Fibroblast of the aortic adventitia (primary cell): ENCODE measurements around the gene FOXO3. TPM values are rescaled to one million over a fixed set of nuclear protein-coding genes. Genes with fewer than 3 reads are reported as not detected.

Experiments used
- DNase-seq: peaks from one replicate; pipeline ENCODE4 v3.0.0-alpha.2; 2010; ENCODE audit warnings: low read depth
- H3K4me3 ChIP-seq: 2 replicates; pipeline ENCODE4 v1.5.1; 2011; ENCODE audit warnings: low read depth, mild to moderate bottlenecking, control low read depth, low read length, moderate library complexity
- CTCF ChIP-seq: IDR thresholded peaks from 2 replicates; pipeline ENCODE4 v1.5.1; 2011; ENCODE audit warnings: mild to moderate bottlenecking, low read length, control low read depth, inconsistent platforms; ENCODE audit not compliant: insufficient read depth
- total RNA-seq: library from RNA; depleted of rRNA; stranded (reverse); fragments of >200 nt; gene quantifications from 2 replicates; pipeline ENCODE4 v1.2.3, GENCODE V29; 2012; ENCODE audit warnings: low replicate concordance

FOXO3 gene
- total RNA-seq, 1 donor: 54.5 TPM

GRCh38 chr6:108576709-108577108 lies 16.0 kb downstream of the FOXO3 start:
- peak; percentile 77 for DNase-seq
- H3K4me3 ChIP-seq: no peak overlapping the region
- TF ChIP-seq CTCF: no peak

GRCh38 chr6:108578166-108578565 lies 17.4 kb downstream of the FOXO3 start:
- DNase-seq: no peak
- TF ChIP-seq CTCF: no peak
- H3K4me3 ChIP-seq: no peak overlapping the region

- no peak overlapping the region for H3K4me3 ChIP-seq
- no peak for TF ChIP-seq CTCF
- peak; percentile 61 for DNase-seq
Measured at GRCh38 chr6:108578595-108579327, 18.0 kb downstream of the FOXO3 start.

GRCh38 chr6:108579328-108579721 lies 18.6 kb downstream of the FOXO3 start:
- no peak for TF ChIP-seq CTCF
- H3K4me3 ChIP-seq: no peak overlapping the region
- DNase-seq: no peak

GRCh38 chr6:108580646-108581045 lies 19.9 kb downstream of the FOXO3 start:
- TF ChIP-seq CTCF: no peak
- H3K4me3 ChIP-seq: peak overlapping the region; percentile 1
- no peak for DNase-seq

GRCh38 chr6:108581237-108581931 lies 20.7 kb downstream of the FOXO3 start:
- peak; percentile 98 for DNase-seq
- TF ChIP-seq CTCF: no peak
- H3K4me3 ChIP-seq: no peak overlapping the region
